ENCODE data around the gene RSPO1.

DNA sequence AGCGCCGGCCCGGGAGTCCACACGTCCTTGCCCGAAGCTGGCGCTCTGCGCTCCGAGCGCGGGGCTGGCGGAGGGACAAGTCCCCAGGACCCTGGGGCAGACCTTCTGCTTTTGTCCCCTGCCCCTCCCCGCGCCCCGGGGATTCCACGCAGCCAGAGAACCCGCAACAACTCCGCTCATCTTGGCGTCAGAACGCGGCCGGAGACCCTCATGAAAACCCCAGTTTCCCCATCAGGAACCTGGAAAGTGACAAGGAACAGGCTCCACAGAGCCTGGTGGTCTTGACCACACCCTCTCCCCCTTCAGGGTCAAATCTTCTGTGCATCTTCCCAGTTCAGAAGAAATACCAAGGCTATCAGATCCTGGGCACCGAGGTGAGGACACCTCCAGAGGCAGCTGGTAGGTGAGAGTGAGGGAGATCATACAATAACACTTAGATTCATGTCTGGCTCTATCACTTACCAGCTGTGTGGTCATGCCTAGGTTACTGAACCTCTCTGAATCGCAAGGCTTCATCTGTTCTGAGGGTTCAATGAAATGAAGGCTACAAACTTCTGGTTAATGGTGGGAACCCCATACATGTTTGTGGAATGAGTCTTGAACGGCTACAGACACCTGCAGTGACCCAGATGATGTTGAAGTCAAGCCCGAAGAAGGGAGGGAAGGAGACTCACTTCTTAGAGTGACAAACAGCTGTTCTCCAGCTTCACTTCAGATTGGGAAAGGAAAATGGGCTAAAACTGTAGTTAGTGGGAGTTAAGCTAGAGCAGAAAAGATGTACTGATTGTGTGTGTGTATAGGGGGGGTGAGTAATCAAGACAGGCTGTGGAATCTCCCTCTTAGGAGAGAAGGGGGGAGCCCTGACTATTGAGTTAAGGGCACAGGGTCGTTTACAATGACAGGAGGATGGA lies 555 bp upstream of the RSPO1 start:
- no peak for TF ChIP-seq CTCF (IDR thresholded peaks at IDR 0.05; ENCODE audit: poor library complexity, severe bottlenecking)
- TF ChIP-seq EP300 (conservative IDR thresholded peaks at IDR 0.05; ENCODE audit: poor library complexity, severe bottlenecking): no peak
- TF ChIP-seq POLR2AphosphoS5 (IDR thresholded peaks at IDR 0.05): no peak
- TF ChIP-seq, protein P1, sequence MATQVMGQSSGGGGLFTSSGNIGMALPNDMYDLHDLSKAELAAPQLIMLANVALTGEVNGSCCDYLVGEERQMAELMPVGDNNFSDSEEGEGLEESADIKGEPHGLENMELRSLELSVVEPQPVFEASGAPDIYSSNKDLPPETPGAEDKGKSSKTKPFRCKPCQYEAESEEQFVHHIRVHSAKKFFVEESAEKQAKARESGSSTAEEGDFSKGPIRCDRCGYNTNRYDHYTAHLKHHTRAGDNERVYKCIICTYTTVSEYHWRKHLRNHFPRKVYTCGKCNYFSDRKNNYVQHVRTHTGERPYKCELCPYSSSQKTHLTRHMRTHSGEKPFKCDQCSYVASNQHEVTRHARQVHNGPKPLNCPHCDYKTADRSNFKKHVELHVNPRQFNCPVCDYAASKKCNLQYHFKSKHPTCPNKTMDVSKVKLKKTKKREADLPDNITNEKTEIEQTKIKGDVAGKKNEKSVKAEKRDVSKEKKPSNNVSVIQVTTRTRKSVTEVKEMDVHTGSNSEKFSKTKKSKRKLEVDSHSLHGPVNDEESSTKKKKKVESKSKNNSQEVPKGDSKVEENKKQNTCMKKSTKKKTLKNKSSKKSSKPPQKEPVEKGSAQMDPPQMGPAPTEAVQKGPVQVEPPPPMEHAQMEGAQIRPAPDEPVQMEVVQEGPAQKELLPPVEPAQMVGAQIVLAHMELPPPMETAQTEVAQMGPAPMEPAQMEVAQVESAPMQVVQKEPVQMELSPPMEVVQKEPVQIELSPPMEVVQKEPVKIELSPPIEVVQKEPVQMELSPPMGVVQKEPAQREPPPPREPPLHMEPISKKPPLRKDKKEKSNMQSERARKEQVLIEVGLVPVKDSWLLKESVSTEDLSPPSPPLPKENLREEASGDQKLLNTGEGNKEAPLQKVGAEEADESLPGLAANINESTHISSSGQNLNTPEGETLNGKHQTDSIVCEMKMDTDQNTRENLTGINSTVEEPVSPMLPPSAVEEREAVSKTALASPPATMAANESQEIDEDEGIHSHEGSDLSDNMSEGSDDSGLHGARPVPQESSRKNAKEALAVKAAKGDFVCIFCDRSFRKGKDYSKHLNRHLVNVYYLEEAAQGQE (IDR thresholded peaks at IDR 0.05; ENCODE audit: borderline replicate concordance): no peak
- no peak for TF ChIP-seq RAD21 (conservative IDR thresholded peaks at IDR 0.05)
- no peak for TF ChIP-seq TAF1 (IDR thresholded peaks at IDR 0.05; ENCODE audit: low read depth)
- TF ChIP-seq EZH2 (IDR thresholded peaks at IDR 0.05; ENCODE audit: borderline replicate concordance, insufficient read depth, low read length, poor library complexity, severe bottlenecking): no peak
- TF ChIP-seq SMC3 (conservative IDR thresholded peaks at IDR 0.05; ENCODE audit: poor library complexity): no peak
- no peak for TF ChIP-seq MXI1 (conservative IDR thresholded peaks at IDR 0.05; ENCODE audit: poor library complexity, severe bottlenecking)

Data from neural cell (in vitro differentiated cells).